Measurements from ENCODE around the gene PLSCR3. TPM values are rescaled to one million over a fixed set of nuclear protein-coding genes. Genes with fewer than 3 reads are reported as not detected.

The PLSCR3 gene
- 10 to 100 TPM; 11.0 to 12.0 TPM for total RNA-seq

DNA sequence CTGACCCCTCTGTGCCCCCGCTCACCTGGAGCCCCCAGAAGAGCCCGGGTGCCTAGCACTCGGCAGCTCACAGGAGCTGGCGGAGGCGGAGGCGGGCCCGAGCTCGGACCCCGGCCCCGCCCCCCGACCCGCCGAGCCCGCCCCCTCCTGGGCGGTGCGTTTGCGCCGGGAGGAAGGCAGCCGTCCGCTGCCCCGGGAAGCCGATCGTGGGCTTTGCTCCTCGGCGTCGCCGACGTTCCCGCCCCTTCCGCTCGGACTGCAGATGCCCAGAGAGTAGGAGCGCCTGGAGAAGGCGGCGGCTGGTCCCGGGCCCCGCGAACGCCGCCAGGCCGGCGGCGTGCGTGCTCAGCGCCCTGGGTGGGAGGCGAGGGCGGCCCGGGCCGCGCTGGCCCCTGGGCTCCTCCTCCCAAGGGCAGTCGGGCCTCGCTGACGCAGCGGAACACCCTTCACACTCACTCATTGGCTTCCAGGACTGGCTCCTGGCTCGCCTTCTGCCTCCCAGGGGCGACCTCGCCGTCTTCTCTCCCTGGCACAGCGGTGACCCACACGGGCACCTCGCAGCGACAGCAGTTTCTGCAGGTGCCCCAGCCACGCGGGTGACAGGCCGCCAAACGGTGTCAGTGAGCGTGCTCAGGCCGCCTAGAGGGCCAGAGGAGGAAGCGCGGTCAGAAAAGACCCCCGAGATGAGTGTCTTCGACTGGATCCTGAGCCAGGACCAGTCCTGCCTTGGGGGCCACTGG is at the start of gene PLSCR3:
Gene PLSCR3 (minus strand): TSS at position 74 of the 740 bp plus-strand sequence. CDS start 415 bp downstream, outside the sequence.
- H3K27me3 ChIP-seq, result no peaks in the 10 kb centered on the region
- DNase-seq, result peak; percentile 90
- peak within 1 kb of the TSS; percentile 73 to 77 for H3K9ac ChIP-seq (ENCODE audit: low read depth in 2 of 2, low read length in 2 of 2)
- TF ChIP-seq, protein P1, sequence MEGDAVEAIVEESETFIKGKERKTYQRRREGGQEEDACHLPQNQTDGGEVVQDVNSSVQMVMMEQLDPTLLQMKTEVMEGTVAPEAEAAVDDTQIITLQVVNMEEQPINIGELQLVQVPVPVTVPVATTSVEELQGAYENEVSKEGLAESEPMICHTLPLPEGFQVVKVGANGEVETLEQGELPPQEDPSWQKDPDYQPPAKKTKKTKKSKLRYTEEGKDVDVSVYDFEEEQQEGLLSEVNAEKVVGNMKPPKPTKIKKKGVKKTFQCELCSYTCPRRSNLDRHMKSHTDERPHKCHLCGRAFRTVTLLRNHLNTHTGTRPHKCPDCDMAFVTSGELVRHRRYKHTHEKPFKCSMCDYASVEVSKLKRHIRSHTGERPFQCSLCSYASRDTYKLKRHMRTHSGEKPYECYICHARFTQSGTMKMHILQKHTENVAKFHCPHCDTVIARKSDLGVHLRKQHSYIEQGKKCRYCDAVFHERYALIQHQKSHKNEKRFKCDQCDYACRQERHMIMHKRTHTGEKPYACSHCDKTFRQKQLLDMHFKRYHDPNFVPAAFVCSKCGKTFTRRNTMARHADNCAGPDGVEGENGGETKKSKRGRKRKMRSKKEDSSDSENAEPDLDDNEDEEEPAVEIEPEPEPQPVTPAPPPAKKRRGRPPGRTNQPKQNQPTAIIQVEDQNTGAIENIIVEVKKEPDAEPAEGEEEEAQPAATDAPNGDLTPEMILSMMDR (IDR thresholded peaks at IDR 0.05), result no peak
- H3K27ac ChIP-seq, result peak within 1 kb of the TSS; percentile 97
- H3K4me1 ChIP-seq, result no peaks in the 10 kb centered on the region
- H3K4me3 ChIP-seq, result peak within 1 kb of the TSS; percentile 60
- no peaks in the 10 kb centered on the region for H3K36me3 ChIP-seq
- no peaks in the 10 kb centered on the region for H3K9me3 ChIP-seq
- intact Hi-C loops (cut with DNase I), result no loop called here

DNA sequence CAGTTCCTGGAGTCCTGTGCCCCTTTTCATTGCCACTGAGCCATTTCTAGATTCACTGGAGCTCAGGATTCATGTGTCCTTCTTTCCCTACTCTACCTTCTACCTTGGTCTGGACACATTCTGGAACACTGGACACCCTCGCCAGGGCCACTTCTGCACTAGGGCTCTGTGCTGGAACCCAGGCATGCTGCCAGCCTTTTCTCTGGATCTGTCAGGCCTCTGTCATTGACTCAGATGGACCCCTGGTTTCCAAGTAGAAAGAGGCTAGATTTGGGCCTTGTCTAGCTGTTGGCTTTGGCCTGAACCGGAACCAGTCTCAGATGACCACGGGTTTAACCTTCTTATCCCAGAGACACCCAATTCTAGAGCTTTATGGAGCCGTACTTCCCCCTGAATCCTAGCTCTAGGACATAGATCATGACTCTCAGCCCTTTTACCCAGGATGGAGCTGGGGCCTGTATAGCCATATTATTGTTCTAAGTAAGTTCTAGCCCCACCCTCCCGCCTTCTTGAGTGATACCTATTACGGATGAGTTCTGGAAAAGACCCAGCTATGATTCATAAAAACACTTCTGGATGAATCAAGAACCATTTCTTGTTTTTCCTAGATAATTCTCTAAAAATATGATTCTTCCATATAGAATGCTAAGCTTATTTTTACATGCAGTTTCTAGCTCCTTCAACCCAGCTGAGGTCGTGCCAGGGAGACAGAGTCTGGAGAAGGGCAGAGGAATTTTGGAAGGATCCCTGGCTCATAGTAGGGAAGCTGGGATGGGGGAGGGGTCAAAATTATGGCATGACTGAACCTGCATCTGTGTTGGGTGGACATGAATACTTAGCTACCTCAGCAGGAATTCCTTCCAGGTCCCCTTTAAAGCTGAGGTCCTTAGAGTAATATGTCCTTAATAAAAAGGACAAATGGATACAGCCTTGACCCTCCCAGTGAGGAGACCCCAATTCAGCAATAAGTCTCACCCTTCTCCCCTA is 49.5 kb upstream of the PLSCR3 start:
- no peak for DNase-seq
- no peak overlapping the region for H3K4me3 ChIP-seq
- no peak overlapping the region for H3K27ac ChIP-seq
- H3K36me3 ChIP-seq, result no peaks in the 10 kb centered on the region
- TF ChIP-seq, protein P1 (IDR thresholded peaks at IDR 0.05), result no peak
- peaks cover 28% of the 10 kb centered on the region for H3K27me3 ChIP-seq
- H3K9me3 ChIP-seq, result no peaks in the 10 kb centered on the region
- intact Hi-C loops (cut with DNase I), result no loop called here
- H3K4me1 ChIP-seq, result peaks cover 9% of the 10 kb centered on the region
- H3K9ac ChIP-seq (ENCODE audit: low read depth in 2 of 2, low read length in 2 of 2), result no peak overlapping the region

GRCh38 chr17:7442142-7442541 is 47.8 kb upstream of the PLSCR3 start:
- intact Hi-C loops (cut with DNase I), result no loop called here
- no peaks in the 10 kb centered on the region for H3K36me3 ChIP-seq
- H3K27ac ChIP-seq, result no peak overlapping the region
- DNase-seq, result no peak
- H3K4me3 ChIP-seq, result no peak overlapping the region
- TF ChIP-seq, protein P1 (IDR thresholded peaks at IDR 0.05), result no peak
- H3K4me1 ChIP-seq, result peaks cover 16% of the 10 kb centered on the region
- H3K27me3 ChIP-seq, result peaks cover 38% of the 10 kb centered on the region
- H3K9me3 ChIP-seq, result no peaks in the 10 kb centered on the region
- no peak overlapping the region for H3K9ac ChIP-seq (ENCODE audit: low read depth in 2 of 2, low read length in 2 of 2)

DNA sequence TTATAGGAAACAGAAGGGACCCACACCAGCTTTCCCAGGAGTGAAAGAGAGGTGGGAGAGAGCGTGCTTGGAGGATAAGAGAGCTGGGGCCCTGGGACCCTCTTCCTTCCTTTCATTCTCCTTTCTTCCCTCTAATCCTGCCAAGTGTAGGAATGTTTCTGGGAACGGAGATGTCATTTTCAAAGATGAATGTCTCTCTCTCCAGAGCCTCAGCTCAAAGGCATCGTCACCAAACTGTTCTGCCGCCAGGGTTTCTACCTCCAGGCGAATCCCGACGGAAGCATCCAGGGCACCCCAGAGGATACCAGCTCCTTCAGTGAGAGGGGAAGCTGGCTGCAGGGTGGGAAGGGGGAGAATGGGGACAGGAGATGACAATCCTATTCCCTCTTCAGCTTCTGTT is 46.9 kb upstream of the PLSCR3 start:
- H3K4me1 ChIP-seq, result peaks cover 18% of the 10 kb centered on the region
- intact Hi-C loops (cut with DNase I), result no loop called here

GRCh38 chr17:7440834-7441195 is 46.5 kb upstream of the PLSCR3 start:
- Histone ChIP-seq H3K9me3 (no peaks in the 10 kb centered on the region), H3K4me1 (peaks cover 18% of the 10 kb centered on the region), H3K27ac (no peak overlapping the region), H3K36me3 (no peaks in the 10 kb centered on the region), H3K9ac (ENCODE audit: low read depth in 2 of 2, low read length in 2 of 2) (no peak overlapping the region), H3K4me3 (no peak overlapping the region), H3K27me3 (peaks cover 38% of the 10 kb centered on the region)
- intact Hi-C loops (cut with DNase I), result no loop called here
- TF ChIP-seq, protein P1 (IDR thresholded peaks at IDR 0.05), result no peak
- DNase-seq, result no peak

More for the DNA sequence above, 46.9 kb upstream of the PLSCR3 start:
- DNase-seq, result no peak
- H3K27me3 ChIP-seq, result peaks cover 38% of the 10 kb centered on the region
- TF ChIP-seq, protein P1 (IDR thresholded peaks at IDR 0.05), result no peak
- no peak overlapping the region for H3K27ac ChIP-seq
- H3K4me3 ChIP-seq, result no peak overlapping the region
- no peaks in the 10 kb centered on the region for H3K36me3 ChIP-seq
- H3K9ac ChIP-seq (ENCODE audit: low read depth in 2 of 2, low read length in 2 of 2), result no peak overlapping the region
- H3K9me3 ChIP-seq, result no peaks in the 10 kb centered on the region

All from colonic mucosa (tissue), 4 donors.